A673 (cell line): Measurements from ENCODE around the gene NAMPT. TPM values are rescaled to one million over a fixed set of nuclear protein-coding genes. Genes with fewer than 3 reads are reported as not detected.

Experiments used
- BruUV-seq: library from RNA; stranded (reverse); fragments of 400-500 nt; replicated peaks from 2 replicates; lab custom pipeline; 2021; lab: Mats Ljungman, UMichigan
- CTCF ChIA-PET: fragments of 300-600 bp; sonication (Branson Sonifier 250); formaldehyde crosslinking; loops from one replicate; lab custom pipeline; 2022; ENCODE audit warnings: antibody characterized with exemption; lab: Charles Lee
- POLR2A ChIA-PET: fragments of 300-600 bp; sonication (Branson Sonifier 250); formaldehyde crosslinking; loops from one replicate; lab custom pipeline; 2022; ENCODE audit warnings: antibody characterized with exemption; ENCODE audit not compliant: low non-redundant PET; lab: Charles Lee
- DNase-seq: peaks from one replicate; pipeline ENCODE4 v3.0.0-alpha.2; 2015; ENCODE audit warnings: low spot score
- H3K27ac ChIP-seq: fragments of 200-600 bp; sonication (generic); 2 replicates; pipeline ENCODE4 v1.5.1; 2016; ENCODE audit warnings: mixed run types, low read depth, mild to moderate bottlenecking, mixed read lengths, antibody characterized with exemption, low read length; ENCODE audit not compliant: poor library complexity, severe bottlenecking
- H3K27me3 ChIP-seq: fragments of 200-600 bp; sonication (generic); replicated peaks from 2 replicates; pipeline ENCODE4 v1.6.1; 2017; ENCODE audit warnings: mixed run types, low read depth, mild to moderate bottlenecking, mixed read lengths, antibody characterized with exemption, low read length; ENCODE audit not compliant: insufficient read depth, poor library complexity
- H3K36me3 ChIP-seq: fragments of 200-600 bp; sonication (generic); 2 replicates; pipeline ENCODE4 v1.6.1; 2016; ENCODE audit warnings: mixed run types, mild to moderate bottlenecking, mixed read lengths, antibody characterized with exemption, low read length; ENCODE audit not compliant: insufficient read depth, poor library complexity, severe bottlenecking
- H3K4me1 ChIP-seq: fragments of 200-600 bp; sonication (generic); 2 replicates; pipeline ENCODE4 v1.6.1; 2017; ENCODE audit warnings: mixed run types, mild to moderate bottlenecking, mixed read lengths, antibody characterized with exemption, low read length; ENCODE audit not compliant: insufficient read depth, poor library complexity, severe bottlenecking
- H3K4me3 ChIP-seq: fragments of 200-600 bp; sonication (generic); 2 replicates; pipeline ENCODE4 v1.5.1; 2016; ENCODE audit warnings: low read depth, mixed run types, mild to moderate bottlenecking, mixed read lengths, low read length; ENCODE audit not compliant: poor library complexity, severe bottlenecking
- H3K9me3 ChIP-seq: fragments of 200-600 bp; sonication (generic); 2 replicates; pipeline ENCODE4 v1.6.1; 2016; ENCODE audit warnings: mixed run types, low read depth, mild to moderate bottlenecking, mixed read lengths, antibody characterized with exemption, low read length; ENCODE audit not compliant: poor library complexity, severe bottlenecking
- CTCF ChIP-seq: fragments of 300-800, 200-600 bp; sonication (generic); conservative IDR thresholded peaks from 2 replicates; pipeline ENCODE4 v1.5.1; 2017; ENCODE audit warnings: low read depth, mild to moderate bottlenecking, antibody characterized with exemption, low read length, moderate library complexity, mixed read lengths
- EZH2 ChIP-seq: fragments of 200-600 bp; sonication (generic); IDR thresholded peaks from 2 replicates; pipeline ENCODE4 v1.6.1; 2017; ENCODE audit warnings: borderline replicate concordance, low read depth, mild to moderate bottlenecking, mixed read lengths, antibody characterized with exemption, low read length; ENCODE audit not compliant: poor library complexity, severe bottlenecking
- intact Hi-C: fragments of 100-400 bp; cut with micrococcal nuclease; formaldehyde crosslinking; loops from one replicate; pipeline ENCODE4 v1.10.0; 2022; ENCODE audit not compliant: unreplicated experiment
- total RNA-seq: library from RNA; stranded (reverse); gene quantifications from 2 replicates; pipeline ENCODE4 v1.2.3, GENCODE V29; 2021

The NAMPT gene
- total RNA-seq, 1 experiment from 2014 or later, result 68.0 TPM

- intact Hi-C loops, result no loop called here
- no TSS peak for BruUV-seq
- Histone ChIP-seq H3K9me3 (no peaks in the 10 kb centered on the region), H3K4me1 (no peaks in the 10 kb centered on the region), H3K36me3 (no peaks in the 10 kb centered on the region), H3K27me3 (no peaks in the 10 kb centered on the region), H3K27ac (no peak overlapping the region), H3K4me3 (no peak overlapping the region)
- no peak for DNase-seq
- TF ChIP-seq EZH2, result no peak
- TF ChIP-seq CTCF, result no peak
- ChIA-PET POLR2A (no interaction called here), CTCF (no interaction called here)
Observed at GRCh38 chr7:106199813-106200364, 84.9 kb downstream of the NAMPT start.

DNA sequence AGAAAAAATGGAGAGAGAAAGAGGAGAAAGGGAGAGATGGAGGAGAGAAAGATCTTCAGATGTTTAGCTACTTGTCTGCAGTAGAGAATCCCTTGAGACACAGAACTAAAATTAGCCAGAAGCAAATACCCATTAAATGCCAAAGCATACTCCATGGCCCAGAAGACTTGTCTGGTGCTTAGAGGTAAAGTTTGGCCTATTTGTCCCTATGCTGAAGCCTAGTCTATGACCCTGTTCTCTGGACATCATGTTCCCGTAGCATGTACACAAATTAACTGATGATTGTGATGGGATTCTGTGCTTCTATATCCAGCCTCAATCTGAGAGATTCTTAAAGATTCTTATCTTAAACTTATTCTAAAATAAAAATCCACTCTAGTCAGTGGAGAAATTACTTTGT lies 85.8 kb downstream of the NAMPT start:
- Histone ChIP-seq H3K27ac (no peak overlapping the region), H3K27me3 (no peaks in the 10 kb centered on the region), H3K4me1 (no peaks in the 10 kb centered on the region), H3K9me3 (no peaks in the 10 kb centered on the region), H3K4me3 (no peak overlapping the region), H3K36me3 (no peaks in the 10 kb centered on the region)
- CTCF ChIA-PET, result no interaction called here
- no TSS peak for BruUV-seq
- DNase-seq, result no peak
- TF ChIP-seq CTCF, result no peak
- no peak for TF ChIP-seq EZH2
- POLR2A ChIA-PET, result no interaction called here
- intact Hi-C loops, result no loop called here

Other genes starting within 250 kb of the NAMPT start
- 64.4 and 76.4 TPM in 2 replicates for gene SYPL1, start 172.7 kb downstream of the NAMPT start, total RNA-seq